GM10248 (cell line): Measurements from ENCODE around the gene CAVIN4.

Experiments
- CTCF ChIA-PET: fragments of 300-600 bp; sonication (Branson Sonifier 250); formaldehyde crosslinking; extraction: SDS; loops from one replicate; lab custom pipeline; 2021; ENCODE audit warnings: antibody characterized with exemption; lab: Yijun Ruan, JAX
- POLR2A ChIA-PET: fragments of 350-650 bp; sonication (Branson Sonifier 250); formaldehyde crosslinking; extraction: SDS; loops from one replicate; lab custom pipeline; 2020; ENCODE audit warnings: antibody characterized with exemption; lab: Yijun Ruan, JAX
- DNase-seq: peaks from one replicate; pipeline ENCODE4 v3.0.0; 2012; ENCODE audit errors: extremely low spot score
- TF ChIP-seq, protein P1 (sequence below): IDR thresholded peaks from 2 replicates; pipeline ENCODE4 v1.5.1; 2012; ENCODE audit warnings: mild to moderate bottlenecking, low read depth; ENCODE audit errors: extremely low read depth, missing control alignments, control extremely low read depth

CAVIN4 gene

DNA sequence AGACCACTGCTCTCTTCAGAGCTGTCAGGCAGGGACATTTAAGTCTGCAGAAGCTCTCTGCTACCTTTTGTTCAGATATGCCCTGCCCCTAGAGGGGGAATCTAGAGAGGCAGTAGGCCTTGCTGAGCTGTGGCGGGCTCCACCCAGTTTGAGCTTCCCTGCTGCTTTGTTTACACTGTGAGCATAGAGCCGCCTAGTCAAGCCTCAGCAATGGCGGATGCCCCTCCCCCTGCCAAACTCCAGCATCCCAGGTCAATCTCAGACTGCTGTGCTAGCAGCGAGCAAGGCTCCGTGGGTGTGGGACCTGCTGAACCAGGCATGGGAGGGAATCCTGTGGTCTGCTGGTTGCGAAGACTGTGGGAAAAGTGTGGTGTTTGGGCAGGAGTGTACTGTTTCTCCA, 59.9 kb downstream of the CAVIN4 start:
- POLR2A ChIA-PET, result no interaction called here
- CTCF ChIA-PET, result interaction anchor here (1.3 to 1.4 kb wide), 2 partner anchors 9 to 18 kb away, joined by 3 read pairs; no protein-coding TSS in a partner anchor
- TF ChIP-seq, protein P1, sequence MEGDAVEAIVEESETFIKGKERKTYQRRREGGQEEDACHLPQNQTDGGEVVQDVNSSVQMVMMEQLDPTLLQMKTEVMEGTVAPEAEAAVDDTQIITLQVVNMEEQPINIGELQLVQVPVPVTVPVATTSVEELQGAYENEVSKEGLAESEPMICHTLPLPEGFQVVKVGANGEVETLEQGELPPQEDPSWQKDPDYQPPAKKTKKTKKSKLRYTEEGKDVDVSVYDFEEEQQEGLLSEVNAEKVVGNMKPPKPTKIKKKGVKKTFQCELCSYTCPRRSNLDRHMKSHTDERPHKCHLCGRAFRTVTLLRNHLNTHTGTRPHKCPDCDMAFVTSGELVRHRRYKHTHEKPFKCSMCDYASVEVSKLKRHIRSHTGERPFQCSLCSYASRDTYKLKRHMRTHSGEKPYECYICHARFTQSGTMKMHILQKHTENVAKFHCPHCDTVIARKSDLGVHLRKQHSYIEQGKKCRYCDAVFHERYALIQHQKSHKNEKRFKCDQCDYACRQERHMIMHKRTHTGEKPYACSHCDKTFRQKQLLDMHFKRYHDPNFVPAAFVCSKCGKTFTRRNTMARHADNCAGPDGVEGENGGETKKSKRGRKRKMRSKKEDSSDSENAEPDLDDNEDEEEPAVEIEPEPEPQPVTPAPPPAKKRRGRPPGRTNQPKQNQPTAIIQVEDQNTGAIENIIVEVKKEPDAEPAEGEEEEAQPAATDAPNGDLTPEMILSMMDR, result no peak
- no peak for DNase-seq
